Progenitor cell of endocrine pancreas (in vitro differentiated cells): ENCODE results near the gene UBE2J1. TPM values are rescaled to one million over a fixed set of nuclear protein-coding genes. Genes with fewer than 3 reads are reported as not detected.

ENCODE experiments used
- DNase-seq: peaks from one replicate; pipeline ENCODE4 v3.0.0; 2021; ENCODE audit warnings: low spot score; ENCODE audit not compliant: unreplicated experiment
- H3K27ac Mint-ChIP-seq: 2 replicates; pipeline ENCODE4 v1.8.0; 2021; ENCODE audit warnings: mild to moderate bottlenecking, moderate library complexity, mixed read lengths
- H3K27me3 Mint-ChIP-seq: 2 replicates; pipeline ENCODE4 v1.8.0; 2021; ENCODE audit warnings: mixed read lengths
- H3K36me3 Mint-ChIP-seq: 2 replicates; pipeline ENCODE4 v1.8.0; 2022; ENCODE audit warnings: mixed read lengths; ENCODE audit not compliant: insufficient read depth
- H3K4me1 Mint-ChIP-seq: 2 replicates; pipeline ENCODE4 v1.8.0; 2021; ENCODE audit warnings: low read depth, mixed read lengths
- H3K4me3 Mint-ChIP-seq: 2 replicates; pipeline ENCODE4 v1.8.0; 2021; ENCODE audit warnings: low read depth, mild to moderate bottlenecking, moderate library complexity, mixed read lengths
- H3K9me3 Mint-ChIP-seq: 2 replicates; pipeline ENCODE4 v1.8.0; 2021; ENCODE audit warnings: low read depth, mixed read lengths
- total RNA-seq: library from RNA; stranded (reverse); gene quantifications from 2 replicates; pipeline ENCODE4 v1.2.1, GENCODE V29; 2021
- TF ChIP-seq, protein P1 (sequence below): fragments of 200-600 bp; sonication (generic); IDR thresholded peaks from one replicate; pipeline ENCODE4 v1.5.0; 2021; ENCODE audit warnings: antibody characterized with exemption, mild to moderate bottlenecking; ENCODE audit not compliant: unreplicated experiment

The UBE2J1 gene
- total RNA-seq, 1 donor from 2014 or later = 36.2 TPM

GRCh38 chr6:89375427-89376267 is 23.1 kb upstream of the UBE2J1 start:
- Mint-ChIP-seq H3K9me3 (no peaks in the 10 kb centered on the region), H3K27ac (peak overlapping the region; percentile 79), H3K4me1 (peaks cover 9% of the 10 kb centered on the region), H3K4me3 (no peak overlapping the region), H3K27me3 (no peaks in the 10 kb centered on the region), H3K36me3 (no peaks in the 10 kb centered on the region)
- peak; percentile 59 for DNase-seq
- TF ChIP-seq, protein P1, sequence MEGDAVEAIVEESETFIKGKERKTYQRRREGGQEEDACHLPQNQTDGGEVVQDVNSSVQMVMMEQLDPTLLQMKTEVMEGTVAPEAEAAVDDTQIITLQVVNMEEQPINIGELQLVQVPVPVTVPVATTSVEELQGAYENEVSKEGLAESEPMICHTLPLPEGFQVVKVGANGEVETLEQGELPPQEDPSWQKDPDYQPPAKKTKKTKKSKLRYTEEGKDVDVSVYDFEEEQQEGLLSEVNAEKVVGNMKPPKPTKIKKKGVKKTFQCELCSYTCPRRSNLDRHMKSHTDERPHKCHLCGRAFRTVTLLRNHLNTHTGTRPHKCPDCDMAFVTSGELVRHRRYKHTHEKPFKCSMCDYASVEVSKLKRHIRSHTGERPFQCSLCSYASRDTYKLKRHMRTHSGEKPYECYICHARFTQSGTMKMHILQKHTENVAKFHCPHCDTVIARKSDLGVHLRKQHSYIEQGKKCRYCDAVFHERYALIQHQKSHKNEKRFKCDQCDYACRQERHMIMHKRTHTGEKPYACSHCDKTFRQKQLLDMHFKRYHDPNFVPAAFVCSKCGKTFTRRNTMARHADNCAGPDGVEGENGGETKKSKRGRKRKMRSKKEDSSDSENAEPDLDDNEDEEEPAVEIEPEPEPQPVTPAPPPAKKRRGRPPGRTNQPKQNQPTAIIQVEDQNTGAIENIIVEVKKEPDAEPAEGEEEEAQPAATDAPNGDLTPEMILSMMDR = peak; percentile 57

GRCh38 chr6:89372506-89372901 is 20.0 kb upstream of the UBE2J1 start:
- Mint-ChIP-seq H3K27me3 (no peaks in the 10 kb centered on the region), H3K4me3 (no peak overlapping the region), H3K9me3 (no peaks in the 10 kb centered on the region), H3K36me3 (no peaks in the 10 kb centered on the region), H3K27ac (no peak overlapping the region), H3K4me1 (peaks cover 9% of the 10 kb centered on the region)
- no peak for DNase-seq
- TF ChIP-seq, protein P1 = no peak

- Mint-ChIP-seq H3K9me3 (no peaks in the 10 kb centered on the region), H3K36me3 (no peaks in the 10 kb centered on the region), H3K27me3 (no peaks in the 10 kb centered on the region), H3K27ac (no peak overlapping the region), H3K4me1 (peaks cover 9% of the 10 kb centered on the region), H3K4me3 (no peak overlapping the region)
- TF ChIP-seq, protein P1 = peak; percentile 90
- peak; percentile 65 for DNase-seq
Measured at GRCh38 chr6:89371849-89372505, 19.5 kb upstream of the UBE2J1 start.

DNA sequence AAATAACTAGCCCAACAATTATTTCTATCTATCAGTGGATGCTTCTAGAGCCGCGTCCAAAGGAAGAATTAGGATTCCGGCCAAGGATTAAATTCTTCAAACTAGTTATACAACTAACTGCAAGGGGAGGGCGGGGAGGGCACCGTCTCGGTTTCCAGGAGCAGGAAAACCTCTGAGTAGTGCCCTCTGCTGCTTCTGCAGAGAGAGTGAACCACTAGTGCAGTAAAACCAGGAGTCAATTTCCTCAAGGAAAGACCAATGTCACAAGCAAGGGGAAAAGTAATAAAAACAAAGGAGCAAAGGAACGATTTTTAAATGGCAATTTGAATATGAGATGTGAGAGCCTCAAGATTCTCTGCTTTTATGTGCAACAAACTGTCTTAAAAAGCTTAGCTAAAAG is 16.5 kb upstream of the UBE2J1 start:
- H3K27ac Mint-ChIP-seq = no peak overlapping the region
- TF ChIP-seq, protein P1 = peak; percentile 55
- H3K27me3 Mint-ChIP-seq = no peaks in the 10 kb centered on the region
- H3K36me3 Mint-ChIP-seq = no peaks in the 10 kb centered on the region
- H3K4me1 Mint-ChIP-seq = no peaks in the 10 kb centered on the region
- no peaks in the 10 kb centered on the region for H3K9me3 Mint-ChIP-seq
- no peak overlapping the region for H3K4me3 Mint-ChIP-seq
- no peak for DNase-seq

DNA sequence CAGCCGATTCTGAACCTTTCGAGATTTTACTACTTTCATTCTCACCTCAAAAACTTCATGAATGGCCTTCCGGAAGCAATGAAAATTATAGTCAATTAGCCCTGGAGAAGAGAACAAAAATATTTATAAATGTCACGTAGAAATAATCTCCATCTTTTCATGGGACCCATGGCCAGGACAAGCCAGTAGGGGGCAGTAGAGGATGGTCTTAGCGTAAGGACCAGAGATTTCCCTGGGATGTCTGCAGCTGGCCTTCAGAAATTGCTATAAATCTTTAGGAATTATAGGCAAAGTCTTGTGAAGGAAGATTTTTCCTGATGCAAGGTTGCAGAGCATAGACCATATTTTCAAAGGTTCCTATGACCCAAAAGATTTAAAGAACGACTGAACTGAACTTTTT is 15.6 kb upstream of the UBE2J1 start:
- TF ChIP-seq, protein P1 = peak; percentile 83
- H3K9me3 Mint-ChIP-seq = no peaks in the 10 kb centered on the region
- no peak overlapping the region for H3K4me3 Mint-ChIP-seq

More for the DNA sequence above, 15.6 kb upstream of the UBE2J1 start:
- Mint-ChIP-seq H3K27me3 (no peaks in the 10 kb centered on the region), H3K27ac (no peak overlapping the region), H3K4me1 (no peaks in the 10 kb centered on the region), H3K36me3 (no peaks in the 10 kb centered on the region)
- DNase-seq = peak; percentile 29
